GM12872 (cell line): ENCODE results near the gene MAP1LC3A.

Experiments
- TF ChIP-seq, protein P1 (sequence below): IDR thresholded peaks from 3 replicates; pipeline ENCODE4 v1.5.1; 2011; ENCODE audit warnings: low read depth, mild to moderate bottlenecking, low read length, moderate library complexity; ENCODE audit not compliant: insufficient read depth

MAP1LC3A gene

DNA sequence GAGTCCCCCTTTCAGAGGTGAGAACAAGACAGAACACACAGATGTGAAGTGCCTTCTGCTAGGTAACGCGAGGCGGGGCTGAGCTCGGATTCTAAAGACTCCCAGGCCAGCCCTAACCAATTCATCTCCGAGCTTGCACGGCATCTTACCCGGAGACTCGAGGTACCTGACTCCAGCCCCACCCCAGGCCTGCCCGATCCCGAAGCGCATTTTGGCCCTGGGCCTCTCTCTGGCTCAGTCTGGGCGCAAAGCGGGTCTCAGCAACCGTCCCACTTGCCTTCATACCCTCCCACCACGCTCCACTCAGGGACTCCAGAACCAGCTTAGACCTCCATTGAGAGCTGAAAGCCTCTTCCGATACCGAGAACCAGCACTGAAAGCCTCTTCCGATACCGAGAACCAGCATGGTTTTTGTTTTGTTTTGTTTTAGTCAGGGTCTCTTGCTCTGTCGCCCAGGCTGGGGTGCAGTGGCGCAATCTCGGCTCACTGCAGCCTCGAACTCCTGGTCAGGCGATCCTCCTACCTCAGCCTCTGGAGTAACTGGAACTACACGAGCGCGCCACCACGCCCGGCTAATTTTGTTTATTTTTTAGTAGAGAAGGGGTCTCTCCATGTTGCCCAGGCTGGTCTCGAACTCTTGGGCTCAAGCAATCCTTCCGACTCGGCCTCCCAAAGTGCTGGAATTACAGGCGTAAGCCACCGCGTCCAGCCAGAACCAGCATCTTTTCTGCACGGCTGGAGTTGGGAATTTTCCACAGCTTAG is 42.9 kb upstream of the MAP1LC3A start:
- TF ChIP-seq, protein P1, sequence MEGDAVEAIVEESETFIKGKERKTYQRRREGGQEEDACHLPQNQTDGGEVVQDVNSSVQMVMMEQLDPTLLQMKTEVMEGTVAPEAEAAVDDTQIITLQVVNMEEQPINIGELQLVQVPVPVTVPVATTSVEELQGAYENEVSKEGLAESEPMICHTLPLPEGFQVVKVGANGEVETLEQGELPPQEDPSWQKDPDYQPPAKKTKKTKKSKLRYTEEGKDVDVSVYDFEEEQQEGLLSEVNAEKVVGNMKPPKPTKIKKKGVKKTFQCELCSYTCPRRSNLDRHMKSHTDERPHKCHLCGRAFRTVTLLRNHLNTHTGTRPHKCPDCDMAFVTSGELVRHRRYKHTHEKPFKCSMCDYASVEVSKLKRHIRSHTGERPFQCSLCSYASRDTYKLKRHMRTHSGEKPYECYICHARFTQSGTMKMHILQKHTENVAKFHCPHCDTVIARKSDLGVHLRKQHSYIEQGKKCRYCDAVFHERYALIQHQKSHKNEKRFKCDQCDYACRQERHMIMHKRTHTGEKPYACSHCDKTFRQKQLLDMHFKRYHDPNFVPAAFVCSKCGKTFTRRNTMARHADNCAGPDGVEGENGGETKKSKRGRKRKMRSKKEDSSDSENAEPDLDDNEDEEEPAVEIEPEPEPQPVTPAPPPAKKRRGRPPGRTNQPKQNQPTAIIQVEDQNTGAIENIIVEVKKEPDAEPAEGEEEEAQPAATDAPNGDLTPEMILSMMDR = no peak

DNA sequence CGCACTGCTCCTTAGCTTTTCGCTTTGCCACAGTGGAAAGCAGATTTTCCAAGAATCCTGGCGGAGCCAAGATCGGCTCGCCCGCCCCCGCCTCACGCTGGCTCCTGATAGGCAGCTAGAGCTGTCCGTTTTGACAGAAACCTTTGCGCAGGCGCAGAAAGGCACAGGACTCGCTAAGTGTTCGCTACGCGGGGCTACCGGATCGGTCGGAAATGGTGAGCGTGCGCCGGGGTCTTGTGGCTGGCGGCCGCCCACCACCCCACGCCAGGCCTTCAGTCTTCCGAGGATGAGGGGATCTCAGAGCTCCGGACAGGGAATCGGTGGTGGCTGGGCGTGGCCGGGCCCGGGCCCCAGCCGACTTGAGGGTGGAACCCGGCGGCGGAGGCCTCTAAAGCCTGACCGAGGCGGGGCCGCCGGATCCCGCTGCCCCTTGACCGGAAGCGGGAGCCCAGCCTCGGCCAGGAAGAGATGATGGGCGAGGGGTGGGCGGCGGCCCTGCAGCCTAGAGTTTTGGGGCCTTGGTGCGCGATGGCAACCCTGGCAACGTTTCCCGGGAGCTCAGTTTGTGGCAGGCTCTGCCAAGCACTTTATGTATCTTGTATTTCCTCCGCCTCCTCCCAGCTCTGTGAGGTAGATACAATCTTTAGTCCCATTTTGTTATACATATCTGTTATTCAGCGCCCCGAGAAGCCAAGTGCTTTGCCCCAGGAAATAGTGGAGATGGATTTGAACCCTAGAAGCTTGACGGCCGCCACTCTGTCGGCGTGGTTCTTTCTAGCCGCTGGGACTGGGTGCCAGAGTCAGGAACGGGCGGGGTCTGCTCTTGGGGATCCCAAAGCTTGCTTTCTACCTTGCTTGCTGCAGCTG is 42.0 kb upstream of the MAP1LC3A start, which contains the start of gene DYNLRB1:
DYNLRB1 (plus strand) TSS at position 176 of the 867 bp plus-strand sequence; CDS start at position 213, 37 bp downstream.
- TF ChIP-seq, protein P1 = no peak

DNA sequence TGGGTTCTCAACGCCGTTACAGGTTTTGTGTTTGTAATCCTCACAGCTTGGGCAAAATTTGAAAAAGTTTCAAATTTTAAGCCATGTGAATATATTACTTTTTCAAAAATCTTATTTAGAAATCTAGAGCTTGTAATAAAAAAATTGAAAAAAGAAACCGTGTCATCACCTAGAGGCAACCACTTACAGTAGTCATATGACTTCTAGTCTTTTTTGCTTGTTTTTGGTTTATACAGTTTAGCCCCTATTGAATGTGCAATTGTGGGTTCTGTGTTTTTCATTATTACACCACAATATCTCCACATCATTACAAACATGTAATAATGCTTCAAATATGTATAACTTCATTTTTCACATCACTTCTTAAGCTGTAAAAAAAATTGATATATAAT is 41.4 kb upstream of the MAP1LC3A start:
- TF ChIP-seq, protein P1 = no peak

DNA sequence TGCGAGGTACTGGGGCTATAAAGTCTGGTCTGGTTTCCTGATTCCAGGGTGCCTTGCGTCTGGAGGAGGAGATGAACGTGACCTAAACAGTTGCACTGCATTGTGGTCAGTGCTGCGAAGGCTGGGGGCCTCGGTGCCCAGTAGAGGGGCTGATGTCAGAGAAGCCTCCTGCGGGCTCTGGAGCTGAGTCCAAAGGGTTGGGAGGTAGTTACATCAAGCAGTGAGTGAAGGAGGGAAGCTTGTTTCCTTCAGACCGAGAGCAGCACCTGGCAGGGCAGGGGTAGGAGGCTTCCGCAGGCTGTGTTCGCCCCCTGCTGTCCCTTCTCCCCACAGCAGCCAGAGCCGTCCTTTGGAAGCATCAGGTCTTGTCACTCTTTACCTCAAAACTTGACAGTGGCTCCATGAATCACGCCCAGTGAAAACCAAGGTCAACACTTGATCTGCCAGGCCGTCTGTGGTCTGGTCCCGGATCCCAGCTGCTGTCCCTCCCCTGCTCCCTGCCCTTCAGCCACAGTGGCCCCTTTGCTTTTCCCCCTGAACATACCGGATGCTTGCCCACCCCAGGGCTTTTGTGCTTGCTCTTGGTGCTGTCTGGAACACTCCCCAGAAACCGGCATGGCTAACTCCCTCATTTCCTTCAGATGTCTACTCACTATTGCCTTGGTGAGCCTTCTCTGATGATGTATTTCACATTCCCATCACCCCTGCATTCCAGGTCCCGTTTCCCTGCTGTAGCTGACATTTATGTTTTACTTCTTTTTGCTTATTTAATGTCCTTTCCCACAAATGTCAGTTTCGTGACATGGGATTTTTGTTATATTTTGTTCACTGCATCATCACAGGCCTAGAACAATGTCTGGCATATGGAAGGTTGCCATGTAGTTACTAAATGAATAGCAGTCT is 35.3 kb upstream of the MAP1LC3A start:
- TF ChIP-seq, protein P1 = peak; percentile 93

DNA sequence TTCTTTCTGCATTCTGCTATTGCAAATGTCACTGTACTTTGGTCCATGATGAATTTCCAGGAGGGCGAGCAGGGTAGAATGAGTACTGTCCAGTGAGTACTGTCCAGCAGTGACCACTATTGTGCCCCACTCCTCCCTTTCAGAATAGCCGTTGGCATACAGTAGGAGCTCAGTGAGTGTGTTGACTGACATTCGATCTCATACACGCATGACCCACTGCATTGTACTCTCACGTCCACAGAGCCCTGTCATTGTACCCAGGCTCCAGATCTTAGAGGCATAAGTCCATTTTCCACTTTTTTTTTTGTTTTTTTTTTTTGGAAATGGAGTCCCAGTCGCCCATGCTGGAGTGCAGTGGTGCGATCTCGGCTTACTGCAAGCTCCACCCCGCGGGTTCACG is 34.1 kb upstream of the MAP1LC3A start:
- TF ChIP-seq, protein P1 = no peak

- TF ChIP-seq, protein P1 = no peak
Measured at GRCh38 chr20:34525342-34525708, 33.2 kb upstream of the MAP1LC3A start.
